ENCODE data around the gene PGBD1.

- TF ChIP-seq, protein P1, sequence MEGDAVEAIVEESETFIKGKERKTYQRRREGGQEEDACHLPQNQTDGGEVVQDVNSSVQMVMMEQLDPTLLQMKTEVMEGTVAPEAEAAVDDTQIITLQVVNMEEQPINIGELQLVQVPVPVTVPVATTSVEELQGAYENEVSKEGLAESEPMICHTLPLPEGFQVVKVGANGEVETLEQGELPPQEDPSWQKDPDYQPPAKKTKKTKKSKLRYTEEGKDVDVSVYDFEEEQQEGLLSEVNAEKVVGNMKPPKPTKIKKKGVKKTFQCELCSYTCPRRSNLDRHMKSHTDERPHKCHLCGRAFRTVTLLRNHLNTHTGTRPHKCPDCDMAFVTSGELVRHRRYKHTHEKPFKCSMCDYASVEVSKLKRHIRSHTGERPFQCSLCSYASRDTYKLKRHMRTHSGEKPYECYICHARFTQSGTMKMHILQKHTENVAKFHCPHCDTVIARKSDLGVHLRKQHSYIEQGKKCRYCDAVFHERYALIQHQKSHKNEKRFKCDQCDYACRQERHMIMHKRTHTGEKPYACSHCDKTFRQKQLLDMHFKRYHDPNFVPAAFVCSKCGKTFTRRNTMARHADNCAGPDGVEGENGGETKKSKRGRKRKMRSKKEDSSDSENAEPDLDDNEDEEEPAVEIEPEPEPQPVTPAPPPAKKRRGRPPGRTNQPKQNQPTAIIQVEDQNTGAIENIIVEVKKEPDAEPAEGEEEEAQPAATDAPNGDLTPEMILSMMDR (conservative IDR thresholded peaks at IDR 0.05; ENCODE audit: low read depth, low read length) = no peak
- TF ChIP-seq EZH2 (IDR thresholded peaks at IDR 0.05; ENCODE audit: borderline replicate concordance, low read depth, low read length, poor library complexity, severe bottlenecking) = no peak
Measured at GRCh38 chr6:28252009-28252975, 29.1 kb upstream of the PGBD1 start, which contains the start of gene ZKSCAN4.

Data from A673 (cell line).